Adrenal gland (tissue), 5 donors: Measurements from ENCODE around the gene LRIG2.

ENCODE experiments used
- POLR2A ChIP-seq, 2 donors: fragments of 450-650 bp; IDR thresholded peaks; one replicate each; pipeline ENCODE4 v1.6.1; 2017; ENCODE audit warnings: antibody characterized with exemption in 2 of 2, mild to moderate bottlenecking in 2 of 2, moderate library complexity in 1 of 2
- TF ChIP-seq, protein P1 (sequence below), 6 experiments: fragments of 450-650 bp in 4 of 6; fragments of 200-600 bp in 2 of 6; sonication (generic) in 1 of 6; IDR thresholded peaks; 1 replicate in 5 of 6; 2 replicates in 1 of 6; pipeline versions ENCODE4 v1.5.1 to v1.8.0; 2016 to 2021; ENCODE audit warnings: antibody characterized with exemption in 6 of 6, mild to moderate bottlenecking in 2 of 6, moderate library complexity in 1 of 6
- donor health status: DM: no; HTN: no; CAD: no.

DNA sequence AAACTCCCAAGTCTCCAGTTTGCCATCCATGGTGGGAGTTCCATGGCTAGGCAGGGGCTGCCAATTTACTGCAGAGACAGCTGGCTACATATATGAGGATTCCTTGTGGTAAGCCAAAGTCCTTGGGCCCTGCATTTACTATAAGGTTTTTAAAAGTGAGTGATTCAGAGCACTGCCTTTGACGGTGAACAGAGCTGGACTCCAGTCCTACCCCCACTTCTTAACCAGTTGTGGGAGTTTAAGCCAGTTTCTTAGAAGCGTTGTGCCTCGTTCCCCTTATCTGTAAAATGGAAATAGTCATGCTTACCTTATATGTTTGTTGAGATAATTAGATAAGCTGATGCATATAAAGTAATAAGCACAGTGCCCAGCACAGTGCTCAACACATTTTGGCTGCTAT lies 64.6 kb downstream of the LRIG2 start:
- TF ChIP-seq, protein P1, sequence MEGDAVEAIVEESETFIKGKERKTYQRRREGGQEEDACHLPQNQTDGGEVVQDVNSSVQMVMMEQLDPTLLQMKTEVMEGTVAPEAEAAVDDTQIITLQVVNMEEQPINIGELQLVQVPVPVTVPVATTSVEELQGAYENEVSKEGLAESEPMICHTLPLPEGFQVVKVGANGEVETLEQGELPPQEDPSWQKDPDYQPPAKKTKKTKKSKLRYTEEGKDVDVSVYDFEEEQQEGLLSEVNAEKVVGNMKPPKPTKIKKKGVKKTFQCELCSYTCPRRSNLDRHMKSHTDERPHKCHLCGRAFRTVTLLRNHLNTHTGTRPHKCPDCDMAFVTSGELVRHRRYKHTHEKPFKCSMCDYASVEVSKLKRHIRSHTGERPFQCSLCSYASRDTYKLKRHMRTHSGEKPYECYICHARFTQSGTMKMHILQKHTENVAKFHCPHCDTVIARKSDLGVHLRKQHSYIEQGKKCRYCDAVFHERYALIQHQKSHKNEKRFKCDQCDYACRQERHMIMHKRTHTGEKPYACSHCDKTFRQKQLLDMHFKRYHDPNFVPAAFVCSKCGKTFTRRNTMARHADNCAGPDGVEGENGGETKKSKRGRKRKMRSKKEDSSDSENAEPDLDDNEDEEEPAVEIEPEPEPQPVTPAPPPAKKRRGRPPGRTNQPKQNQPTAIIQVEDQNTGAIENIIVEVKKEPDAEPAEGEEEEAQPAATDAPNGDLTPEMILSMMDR (IDR thresholded peaks at IDR 0.05) = no peak
- no peak for TF ChIP-seq POLR2A (IDR thresholded peaks at IDR 0.05)
